Activated CD8-positive, alpha-beta memory T cell treated with anti-CD3 and anti-CD28 coated beads, Interleukin-2, amount 50 U/mL, for 24 hours (primary cell): ENCODE results near the gene LCNL1.

ENCODE experiments used
- DNase-seq: peaks from one replicate; pipeline ENCODE4 v3.0.0-alpha.2; 2020; ENCODE audit errors: extremely low read depth

The LCNL1 gene

GRCh38 chr9:136947028-136947891 is 35.5 kb upstream of the LCNL1 start:
- DNase-seq = no peak

DNA sequence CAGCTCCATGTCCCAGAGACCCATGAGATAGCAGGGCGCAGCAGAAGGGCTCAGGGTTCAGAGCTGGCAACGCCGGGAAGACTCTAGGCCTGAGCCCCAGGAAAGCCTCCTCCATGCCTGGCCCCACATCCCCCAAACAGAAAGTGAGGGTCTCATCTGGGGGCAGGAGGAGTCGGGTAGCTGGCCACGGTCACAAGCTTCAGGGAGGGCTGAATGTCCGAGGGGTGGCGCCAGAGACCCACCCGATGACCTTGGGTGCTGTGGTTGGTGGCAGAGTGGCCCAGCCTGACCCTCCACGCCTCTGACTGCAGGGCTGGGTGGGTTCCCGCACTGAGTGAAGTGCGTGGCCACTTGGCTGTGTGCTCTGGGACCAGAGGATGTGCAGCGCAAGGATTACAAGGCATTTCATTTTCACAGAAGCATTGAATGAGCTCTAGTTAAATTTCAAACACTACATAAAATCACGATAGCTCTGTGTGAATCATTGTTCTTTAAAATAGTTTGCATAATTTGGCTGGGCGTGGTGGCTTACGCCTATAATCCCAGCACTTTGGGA is 34.8 kb upstream of the LCNL1 start:
- no peak for DNase-seq

DNA sequence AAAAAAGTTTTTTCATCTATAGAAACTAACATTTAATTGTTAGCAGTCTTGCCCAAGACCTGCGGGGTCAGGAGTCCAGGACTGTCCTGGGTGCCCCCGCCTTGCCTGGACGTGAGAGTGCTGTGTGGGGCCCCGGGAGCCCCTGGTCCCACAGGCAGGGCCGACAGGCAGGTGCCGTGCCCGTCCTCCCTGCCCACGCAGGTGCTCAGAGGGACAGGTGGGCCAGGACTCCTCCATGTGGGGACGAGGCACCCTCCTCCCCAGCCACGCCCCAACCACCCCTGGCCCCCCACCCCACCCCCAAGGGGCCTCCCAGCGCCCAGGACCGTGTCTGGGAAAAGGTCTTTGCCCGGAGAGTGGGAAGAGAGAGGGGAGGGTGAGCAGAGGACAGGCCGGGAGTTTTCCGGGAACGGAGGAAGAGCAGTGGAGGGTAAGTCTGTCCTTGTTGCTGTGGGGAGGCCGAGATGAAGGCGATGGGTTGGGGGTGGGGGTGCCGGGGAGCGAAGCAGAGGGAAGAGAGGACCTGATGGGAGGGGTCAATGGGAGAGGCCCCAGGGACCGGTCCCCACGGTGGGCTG is 33.5 kb upstream of the LCNL1 start:
- DNase-seq = no peak

DNA sequence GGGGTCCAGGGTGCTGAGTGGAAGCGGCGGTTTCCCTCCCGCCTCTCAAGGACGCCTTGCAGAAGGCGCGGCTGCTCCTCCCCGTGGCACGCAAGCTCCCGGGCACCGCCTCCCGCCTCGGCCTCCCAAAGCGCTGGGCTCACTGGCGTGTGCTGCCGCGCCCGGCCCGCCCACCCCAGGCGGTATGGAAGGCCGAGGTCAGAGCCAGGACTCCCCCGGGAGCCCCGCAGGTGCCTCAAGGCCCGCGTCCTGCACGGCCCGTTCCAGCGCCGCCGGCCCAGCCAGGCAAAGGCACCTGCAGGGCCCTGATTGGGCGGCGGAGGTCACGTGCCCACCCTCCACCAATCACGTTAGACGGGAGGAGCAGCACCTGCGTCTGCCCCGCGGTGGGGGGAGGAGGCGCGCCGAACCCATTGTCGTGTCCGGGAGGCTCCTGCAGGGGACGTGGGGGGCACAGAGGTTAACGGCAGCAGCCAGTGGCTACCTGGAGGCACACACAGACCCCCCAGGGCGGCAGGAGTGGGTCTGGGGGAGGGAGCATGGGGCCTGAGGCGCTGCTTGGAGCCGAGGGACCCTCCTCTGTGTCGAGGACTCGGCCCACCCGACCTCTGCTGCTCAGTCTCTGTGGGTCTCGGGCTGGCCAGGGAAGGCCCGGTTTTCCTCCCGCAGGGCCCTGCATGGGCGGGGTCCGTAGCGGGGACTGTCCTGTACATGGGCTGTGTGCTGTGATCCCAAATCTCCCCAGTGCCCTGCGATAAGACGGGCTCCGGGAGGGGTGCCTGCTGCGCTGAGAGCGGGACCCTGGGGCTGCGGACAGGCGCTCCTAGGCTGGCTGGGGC is 32.8 kb upstream of the LCNL1 start:
- peak; percentile 93 for DNase-seq

DNA sequence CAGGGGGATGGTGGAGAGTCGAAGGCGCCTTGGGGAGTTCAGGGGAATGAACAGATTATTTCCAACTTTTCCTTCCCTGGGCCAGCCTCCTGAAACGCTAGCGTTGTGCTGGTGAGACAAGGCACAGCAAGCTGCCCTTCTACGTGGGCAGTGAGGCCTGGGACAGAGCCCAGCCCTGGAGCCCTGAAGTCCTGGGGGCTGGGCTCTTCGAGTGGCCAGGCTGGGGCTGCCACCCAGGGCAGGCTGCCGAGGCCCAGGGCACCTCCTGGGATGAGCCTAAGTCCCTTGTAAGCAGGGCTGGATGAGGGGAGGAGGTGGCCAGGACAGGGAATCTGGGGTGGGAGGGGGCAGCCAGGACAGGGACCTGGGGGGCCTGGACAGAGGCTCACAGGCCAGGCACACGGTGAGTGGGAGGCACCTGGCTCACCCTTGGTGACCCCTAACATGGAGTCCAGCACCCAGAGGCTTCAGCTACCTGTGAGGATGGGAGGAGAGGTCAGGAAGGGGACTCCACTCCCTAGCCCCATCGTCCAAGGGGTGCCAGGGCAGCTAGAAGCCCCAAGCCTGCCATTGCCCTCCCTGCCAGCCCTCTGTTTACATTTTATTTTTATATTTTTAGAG is 32.0 kb upstream of the LCNL1 start:
- DNase-seq = no peak

GRCh38 chr9:136951541-136952320 is 31.1 kb upstream of the LCNL1 start, which contains the start of gene LCN12:
TSS of gene LCN12 (plus strand) at chr9:136952273. CDS start at chr9:136952328, 55 bp downstream.
- DNase-seq = no peak

DNA sequence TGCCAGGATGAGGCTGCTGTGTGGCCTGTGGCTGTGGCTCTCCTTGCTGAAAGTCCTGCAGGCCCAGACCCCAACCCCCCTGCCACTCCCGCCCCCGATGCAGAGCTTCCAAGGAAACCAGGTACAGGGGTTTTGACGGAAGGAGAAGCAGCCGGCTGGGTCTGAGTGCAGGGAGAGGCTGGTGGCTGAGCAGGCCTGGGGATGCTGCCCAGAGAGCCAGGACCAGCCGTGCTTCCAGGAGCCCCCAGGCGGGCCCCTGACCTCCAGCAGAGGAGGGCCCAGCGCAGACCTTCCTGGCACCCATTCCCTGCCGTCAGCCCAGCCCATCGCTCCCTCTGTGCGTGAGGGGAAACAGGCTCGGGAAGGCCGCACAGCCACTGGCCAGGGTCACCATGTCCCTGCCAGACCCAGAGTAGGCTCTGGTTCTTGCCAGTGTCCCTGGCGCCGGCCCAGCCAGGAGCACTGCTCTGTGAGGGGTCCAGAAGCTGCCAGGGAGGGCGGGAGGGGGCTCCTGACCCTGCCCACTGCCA is 30.4 kb upstream of the LCNL1 start:
- DNase-seq = no peak

- DNase-seq = no peak
Measured at GRCh38 chr9:136952876-136953770, 29.7 kb upstream of the LCNL1 start.

- no peak for DNase-seq
Measured at GRCh38 chr9:136953771-136954269, 29.0 kb upstream of the LCNL1 start.

DNA sequence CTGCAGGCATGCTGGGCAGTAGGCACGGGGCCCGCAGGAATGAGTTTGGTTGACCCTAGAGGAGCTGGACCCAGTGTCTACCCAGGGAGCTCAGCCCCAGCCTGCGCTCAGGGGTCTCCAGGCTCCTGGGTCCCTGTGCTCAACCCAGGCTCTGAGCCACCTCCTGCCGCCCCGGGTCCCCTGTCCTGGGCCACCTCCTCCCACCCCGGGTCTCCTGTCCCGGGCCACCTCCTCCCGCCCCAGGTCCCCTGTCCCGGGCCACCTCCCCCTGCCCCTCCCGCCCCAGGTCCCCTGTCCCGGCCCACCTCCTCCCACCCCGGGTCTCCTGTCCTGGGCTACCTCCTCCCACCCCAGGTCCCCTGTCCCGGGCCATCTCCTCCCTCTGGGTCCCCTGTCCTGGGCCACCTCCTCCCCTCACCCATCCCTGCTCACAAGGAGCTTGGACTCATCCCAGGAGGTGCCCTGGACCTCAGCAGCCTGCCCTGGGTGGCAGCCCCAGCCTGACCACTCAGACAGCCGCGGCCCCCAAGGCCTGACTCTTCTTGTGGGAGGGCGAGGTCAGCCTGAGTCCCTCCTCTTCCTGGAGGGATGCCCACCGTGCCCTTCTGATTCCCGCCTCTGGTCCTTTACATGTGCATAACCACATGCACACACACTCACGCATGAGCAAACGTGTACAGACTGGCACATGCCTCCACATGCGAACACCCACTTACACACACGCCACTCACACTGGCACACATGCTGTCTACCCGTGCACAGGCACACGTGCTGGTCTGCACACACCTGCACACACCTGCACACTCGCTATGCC is 28.3 kb upstream of the LCNL1 start:
- DNase-seq = no peak

DNA sequence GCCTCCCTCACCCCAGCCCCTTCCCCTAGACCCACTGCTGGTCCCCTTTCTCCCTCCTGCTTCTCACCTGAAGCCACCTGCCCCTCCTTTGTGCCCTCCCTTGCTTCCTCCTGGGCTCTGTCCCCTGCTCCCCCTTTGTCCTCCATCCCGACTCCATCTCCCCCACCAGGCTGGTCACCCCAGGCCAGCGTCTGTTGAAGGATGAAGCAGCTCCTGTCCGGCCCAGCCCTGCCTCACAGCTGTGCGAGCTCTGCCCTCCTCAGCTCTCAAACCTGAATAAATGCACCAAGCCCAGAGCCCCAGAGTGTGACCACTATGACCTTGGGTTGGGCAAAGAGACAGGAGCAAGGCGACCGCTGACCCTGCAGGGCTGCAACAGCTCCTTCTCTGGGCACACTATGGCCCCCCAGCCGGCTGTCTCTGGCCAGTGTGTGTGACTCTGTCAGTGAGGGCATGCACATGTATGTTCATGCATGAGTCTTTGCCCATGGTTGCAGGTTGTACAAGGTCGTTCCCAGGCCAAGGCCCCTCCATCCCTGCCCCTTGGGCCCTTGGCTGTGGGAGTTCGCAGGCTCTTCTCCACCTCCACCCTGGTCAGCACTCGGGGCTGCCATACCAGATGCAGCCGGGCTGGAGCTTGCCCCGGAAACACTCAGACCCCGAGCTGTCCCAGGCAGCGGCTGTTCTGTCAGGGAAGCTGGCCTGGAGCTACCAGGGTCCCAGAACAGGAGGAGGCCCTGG is 27.4 kb upstream of the LCNL1 start:
- no peak for DNase-seq

DNA sequence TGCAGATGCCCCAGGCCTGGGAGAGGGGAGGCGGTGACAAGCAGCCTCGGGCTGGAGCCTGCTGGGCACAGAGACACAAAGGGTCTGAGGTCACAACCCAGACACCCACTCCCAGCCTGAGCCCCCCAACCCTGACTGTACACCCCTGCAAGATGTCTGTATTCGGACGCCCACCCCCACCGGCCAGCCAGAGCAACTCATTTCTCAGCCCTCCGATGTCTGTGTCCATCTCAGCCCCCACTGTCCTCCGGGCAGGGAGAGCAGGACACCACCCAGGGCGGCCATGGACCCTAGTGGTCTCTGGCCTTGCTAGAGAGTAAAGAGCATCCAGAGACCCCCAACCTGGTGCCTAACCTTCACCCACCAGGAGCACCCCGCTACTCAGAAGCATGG is 26.9 kb upstream of the LCNL1 start:
- DNase-seq = no peak

DNA sequence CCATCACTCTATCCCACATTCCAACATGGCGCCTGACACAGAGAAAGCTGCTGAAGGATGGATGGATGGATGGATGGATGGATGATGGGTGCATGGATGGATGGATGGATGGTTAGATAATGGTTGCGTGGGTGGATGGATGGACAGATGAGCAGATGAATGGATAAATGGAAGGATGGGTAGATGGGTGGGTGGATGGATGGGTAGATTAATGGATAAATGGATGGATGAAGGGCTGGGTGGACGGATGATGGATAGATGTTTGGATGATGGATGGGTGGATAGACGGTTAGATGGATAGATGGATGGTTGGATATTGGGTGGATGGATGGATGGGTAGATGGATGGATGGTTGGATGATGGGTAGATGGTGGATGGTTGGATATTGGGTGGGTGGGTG is 26.2 kb upstream of the LCNL1 start:
- DNase-seq = no peak

GRCh38 chr9:136957461-136957860 is 25.3 kb upstream of the LCNL1 start:
- DNase-seq = no peak

- DNase-seq = no peak
Measured at GRCh38 chr9:136957901-136958300, 24.9 kb upstream of the LCNL1 start.

DNA sequence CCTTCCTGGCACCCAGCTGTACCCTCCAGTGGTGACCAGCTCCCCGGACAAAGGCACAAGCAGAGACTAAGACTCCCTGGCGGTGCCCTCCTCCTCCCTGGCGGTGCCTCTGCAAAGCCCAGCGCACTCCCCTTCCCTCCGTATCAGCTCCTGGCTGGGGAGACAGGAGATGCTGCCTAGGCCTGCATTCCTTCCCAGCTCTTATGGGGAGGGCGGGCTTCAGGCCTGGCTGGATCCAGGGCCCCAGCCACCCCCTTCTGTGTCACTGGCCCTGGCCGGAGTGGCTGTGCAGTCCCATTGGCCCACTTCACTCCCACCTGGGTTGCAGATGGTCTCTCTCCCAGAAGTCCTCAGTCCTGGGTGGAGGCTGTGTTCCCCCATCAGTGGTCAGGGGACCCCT is 24.3 kb upstream of the LCNL1 start:
- DNase-seq = no peak

GRCh38 chr9:136958898-136959850 is 23.6 kb upstream of the LCNL1 start:
- no peak for DNase-seq
